HEK293T (cell line): ENCODE results near the gene MYRFL.

Experiments
- CTCF ChIA-PET: fragments of 350-600 bp; formaldehyde crosslinking; extraction: SDS; loops from one replicate; lab custom pipeline; 2021; ENCODE audit warnings: antibody characterized with exemption, inconsistent platforms; lab: Yijun Ruan, JAX
- POLR2A ChIA-PET: fragments of 350-600 bp; formaldehyde crosslinking; extraction: SDS; loops from one replicate; lab custom pipeline; 2020; ENCODE audit warnings: antibody characterized with exemption, inconsistent platforms; lab: Yijun Ruan, JAX
- DNase-seq: peaks from one replicate; pipeline ENCODE4 v3.0.0; 2012; ENCODE audit warnings: mixed read lengths; ENCODE audit errors: extremely low spot score
- ARNT ChIP-seq: fragments of 450-650 bp; IDR thresholded peaks from 2 replicates; pipeline ENCODE4 v1.6.1; 2017; ENCODE audit warnings: mild to moderate bottlenecking
- BHLHE40 ChIP-seq: fragments of 450-650 bp; IDR thresholded peaks from 2 replicates; pipeline ENCODE4 v1.6.1; 2016; ENCODE audit warnings: mild to moderate bottlenecking, moderate library complexity, borderline replicate concordance
- CTBP1 ChIP-seq: fragments of 450-650 bp; IDR thresholded peaks from 2 replicates; pipeline ENCODE4 v1.6.1; 2016; ENCODE audit warnings: borderline replicate concordance
- ELF4 ChIP-seq: fragments of 450-650 bp; IDR thresholded peaks from 2 replicates; pipeline ENCODE4 v1.6.1; 2017; ENCODE audit warnings: antibody characterized with exemption
- FOXA1 ChIP-seq: fragments of 450-650 bp; IDR thresholded peaks from 2 replicates; pipeline ENCODE4 v1.6.1; 2016; ENCODE audit warnings: mild to moderate bottlenecking
- FOXK2 ChIP-seq: fragments of 450-650 bp; IDR thresholded peaks from 2 replicates; pipeline ENCODE4 v1.6.1; 2016; ENCODE audit warnings: mild to moderate bottlenecking
- FOXM1 ChIP-seq: fragments of 450-650 bp; IDR thresholded peaks from 2 replicates; pipeline ENCODE4 v1.6.1; 2017; ENCODE audit warnings: mild to moderate bottlenecking, borderline replicate concordance
- HDGF ChIP-seq: fragments of 450-650 bp; IDR thresholded peaks from 2 replicates; pipeline ENCODE4 v1.6.1; 2017; ENCODE audit warnings: antibody characterized with exemption, borderline replicate concordance
- L3MBTL2 ChIP-seq: fragments of 450-650 bp; conservative IDR thresholded peaks from 2 replicates; pipeline ENCODE4 v1.6.1; 2016; ENCODE audit warnings: mild to moderate bottlenecking
- LEF1 ChIP-seq: fragments of 450-650 bp; IDR thresholded peaks from 2 replicates; pipeline ENCODE4 v1.6.1; 2017; ENCODE audit warnings: mild to moderate bottlenecking, borderline replicate concordance
- NFRKB ChIP-seq: fragments of 450-650 bp; IDR thresholded peaks from 2 replicates; pipeline ENCODE4 v1.6.1; 2016; ENCODE audit warnings: mild to moderate bottlenecking, moderate library complexity
- SP1 ChIP-seq: fragments of 450-650 bp; IDR thresholded peaks from 2 replicates; pipeline ENCODE4 v1.6.1; 2017
- SUZ12 ChIP-seq: fragments of 450-650 bp; IDR thresholded peaks from 2 replicates; pipeline ENCODE4 v1.6.1; 2016; ENCODE audit warnings: mild to moderate bottlenecking
- TARDBP ChIP-seq: fragments of 450-650 bp; IDR thresholded peaks from 2 replicates; pipeline ENCODE4 v1.6.1; 2016
- ZNF384 ChIP-seq: fragments of 450-650 bp; IDR thresholded peaks from 2 replicates; pipeline ENCODE4 v1.6.1; 2016
- TF ChIP-seq, protein P1 (sequence below): fragments of 450-650 bp; IDR thresholded peaks from 2 replicates; pipeline ENCODE4 v1.6.1; 2016

Gene MYRFL

DNA sequence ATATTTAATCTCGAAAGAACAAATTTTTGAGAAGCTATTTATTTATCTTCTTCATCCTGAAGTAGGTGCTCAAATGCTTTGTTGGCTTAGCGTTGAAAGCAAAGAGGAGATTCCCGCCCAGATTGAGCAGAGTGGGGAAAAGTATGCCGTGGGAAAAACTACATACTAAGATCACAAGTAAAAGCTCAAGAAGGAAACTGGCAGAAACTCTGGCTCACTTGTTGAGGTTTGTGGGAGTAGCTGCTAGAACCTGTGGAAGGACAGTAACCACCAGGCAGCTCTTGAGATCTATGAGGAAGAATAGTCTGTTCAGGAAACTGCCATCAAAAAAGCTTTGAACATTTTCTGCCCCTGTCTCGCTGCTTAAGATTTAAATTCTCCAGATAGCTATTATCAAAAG, 3.9 kb downstream of the MYRFL start:
- ChIA-PET POLR2A (no interaction called here), CTCF (no interaction called here)
- DNase-seq, result no peak
- TF ChIP-seq BHLHE40 (no peak), NFRKB (no peak), FOXA1 (no peak), ARNT (no peak), CTBP1 (no peak), SP1 (no peak), FOXM1 (no peak), ELF4 (no peak), FOXK2 (no peak), TARDBP (no peak), ZNF384 (no peak), HDGF (no peak), SUZ12 (no peak), LEF1 (no peak), L3MBTL2 (no peak)
- TF ChIP-seq, protein P1, sequence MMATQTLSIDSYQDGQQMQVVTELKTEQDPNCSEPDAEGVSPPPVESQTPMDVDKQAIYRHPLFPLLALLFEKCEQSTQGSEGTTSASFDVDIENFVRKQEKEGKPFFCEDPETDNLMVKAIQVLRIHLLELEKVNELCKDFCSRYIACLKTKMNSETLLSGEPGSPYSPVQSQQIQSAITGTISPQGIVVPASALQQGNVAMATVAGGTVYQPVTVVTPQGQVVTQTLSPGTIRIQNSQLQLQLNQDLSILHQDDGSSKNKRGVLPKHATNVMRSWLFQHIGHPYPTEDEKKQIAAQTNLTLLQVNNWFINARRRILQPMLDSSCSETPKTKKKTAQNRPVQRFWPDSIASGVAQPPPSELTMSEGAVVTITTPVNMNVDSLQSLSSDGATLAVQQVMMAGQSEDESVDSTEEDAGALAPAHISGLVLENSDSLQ, result no peak

DNA sequence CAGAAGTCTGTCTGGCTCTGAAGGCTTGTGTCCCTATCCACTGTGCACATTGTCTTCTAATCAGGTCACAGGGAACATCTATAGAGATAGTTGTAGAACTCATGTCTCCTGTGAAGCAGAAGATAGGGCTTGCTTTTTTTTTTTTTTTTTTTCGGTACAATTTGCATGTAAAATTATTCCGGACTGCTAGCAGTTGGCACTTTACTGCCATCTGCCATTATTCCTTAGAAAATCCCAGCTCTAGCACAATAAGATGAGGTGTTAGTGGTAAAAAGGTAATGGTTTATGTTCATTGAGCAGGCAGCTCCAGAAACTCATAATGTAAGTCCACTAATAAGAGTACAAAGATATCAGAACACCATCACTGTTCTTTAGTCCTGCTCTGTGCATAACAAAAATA, 8.7 kb downstream of the MYRFL start:
- no peak for DNase-seq
- TF ChIP-seq FOXM1 (no peak), ELF4 (no peak), HDGF (no peak), FOXK2 (no peak), SP1 (no peak), ZNF384 (no peak), TARDBP (no peak), FOXA1 (no peak), SUZ12 (no peak), NFRKB (no peak), LEF1 (no peak), ARNT (no peak), L3MBTL2 (no peak), BHLHE40 (no peak), CTBP1 (no peak)
- TF ChIP-seq, protein P1, result no peak
- ChIA-PET POLR2A (no interaction called here), CTCF (no interaction called here)

DNA sequence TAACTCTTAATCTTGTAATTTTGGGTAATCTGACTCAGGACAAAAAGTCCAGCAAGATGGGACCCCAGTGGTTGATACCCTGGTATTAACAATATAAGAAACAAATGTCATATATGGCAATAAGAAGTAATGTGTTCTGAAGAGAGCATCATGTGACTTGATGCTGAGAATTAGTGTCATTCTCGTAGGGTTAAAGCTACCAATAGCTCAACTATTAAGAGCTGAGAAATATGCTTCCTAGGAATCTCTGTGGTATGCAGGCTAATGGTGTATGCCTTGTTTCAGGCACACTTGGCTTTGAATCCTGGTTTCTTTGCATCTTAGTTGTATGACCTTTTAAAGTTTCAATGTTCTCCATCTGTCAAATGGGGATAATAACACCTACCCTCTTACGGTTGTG, 9.1 kb downstream of the MYRFL start:
- ChIA-PET CTCF (no interaction called here), POLR2A (no interaction called here)
- no peak for DNase-seq
- no peak for TF ChIP-seq ARNT
- TF ChIP-seq FOXA1, result no peak

DNA sequence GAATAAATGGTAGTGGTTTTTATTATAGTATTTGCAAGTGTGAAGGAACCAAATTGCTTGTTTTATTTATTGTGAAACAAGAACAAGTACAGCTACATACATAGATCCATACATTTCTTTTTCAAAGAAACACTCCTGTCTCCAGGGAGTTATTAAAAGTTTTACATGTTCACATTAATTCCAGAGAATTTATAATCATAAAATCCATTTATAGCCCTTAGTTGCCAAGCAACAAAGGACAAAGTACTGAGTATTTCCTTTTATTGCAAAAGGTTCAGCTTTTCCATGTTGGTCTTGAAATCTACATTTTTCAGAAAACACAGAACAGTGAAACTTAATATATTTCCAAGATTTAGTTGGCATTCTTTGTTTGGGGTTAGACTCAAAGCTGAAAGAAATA, 9.5 kb downstream of the MYRFL start:
- POLR2A ChIA-PET, result no interaction called here
- DNase-seq, result no peak
- CTCF ChIA-PET, result no interaction called here
- no peak for TF ChIP-seq FOXA1
- TF ChIP-seq FOXM1, result no peak
- TF ChIP-seq SP1, result no peak
- TF ChIP-seq BHLHE40, result no peak
- TF ChIP-seq ELF4, result no peak
- TF ChIP-seq, protein P1, result no peak
- TF ChIP-seq LEF1, result no peak
- TF ChIP-seq ZNF384, result no peak
- TF ChIP-seq ARNT, result no peak

DNA sequence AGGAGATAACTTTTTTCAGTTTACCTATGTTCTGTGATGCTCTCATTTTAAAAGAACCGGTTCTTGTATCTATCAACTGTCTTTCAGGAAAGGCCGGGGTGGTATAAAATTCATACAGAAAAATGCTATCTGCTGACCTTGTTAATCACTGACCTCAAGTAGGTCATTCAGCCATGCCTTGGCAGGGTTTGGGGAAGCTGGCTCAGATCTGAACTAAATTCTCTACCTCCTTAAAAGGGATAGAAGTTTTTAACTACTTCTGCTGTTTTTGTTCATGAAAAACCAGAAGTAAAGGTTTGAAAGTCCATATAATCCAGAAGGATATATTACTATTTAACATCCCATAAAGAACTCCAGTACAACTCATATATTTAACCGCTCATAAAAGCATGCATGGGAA, 10.1 kb downstream of the MYRFL start:
- DNase-seq, result no peak
- CTCF ChIA-PET, result no interaction called here
- no peak for TF ChIP-seq ELF4
- no peak for TF ChIP-seq FOXM1
- TF ChIP-seq SUZ12, result no peak
- no peak for TF ChIP-seq CTBP1
- no peak for TF ChIP-seq SP1
- no peak for TF ChIP-seq TARDBP
- TF ChIP-seq NFRKB, result no peak
- no peak for TF ChIP-seq BHLHE40
- TF ChIP-seq FOXA1, result no peak
- TF ChIP-seq HDGF, result no peak
- no peak for TF ChIP-seq ZNF384
- TF ChIP-seq, protein P1, result no peak
- TF ChIP-seq FOXK2, result no peak
- no peak for TF ChIP-seq L3MBTL2
- TF ChIP-seq ARNT, result no peak
- no peak for TF ChIP-seq LEF1
- POLR2A ChIA-PET, result no interaction called here

DNA sequence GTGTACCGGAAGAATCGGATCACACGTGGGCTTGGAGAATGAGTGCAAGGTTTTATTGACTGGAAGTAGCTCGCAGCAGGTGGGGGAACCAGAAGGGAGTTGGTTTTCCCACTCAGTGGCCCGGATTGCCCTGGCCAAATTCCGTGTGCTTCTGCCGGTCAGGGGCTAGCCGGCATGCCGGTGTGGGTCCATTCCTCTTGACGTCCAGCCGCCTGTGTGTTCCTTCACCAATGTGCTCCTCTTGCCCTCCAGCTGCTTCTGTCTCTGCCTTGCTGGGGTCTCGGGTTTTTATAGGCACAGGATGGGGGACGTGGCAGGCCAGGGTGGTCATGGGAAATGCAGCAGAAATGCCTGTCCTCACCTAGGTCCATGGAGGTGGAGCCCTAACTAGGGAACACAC, 11.0 kb downstream of the MYRFL start:
- ChIA-PET POLR2A (no interaction called here), CTCF (no interaction called here)
- DNase-seq, result no peak
- no peak for TF ChIP-seq LEF1
- no peak for TF ChIP-seq NFRKB
- no peak for TF ChIP-seq FOXA1
